Lower leg skin (tissue), 3 donors: ENCODE measurements around the gene LRFN5.

Source experiments
- POLR2A ChIP-seq, 2 donors: fragments of 450-650 bp; IDR thresholded peaks; one replicate each; pipeline ENCODE4 v1.6.1; 2016 to 2017; ENCODE audit warnings: antibody characterized with exemption in 2 of 2, mild to moderate bottlenecking in 1 of 2, moderate library complexity in 1 of 2
- TF ChIP-seq, protein P1 (sequence below), 3 donors: fragments of 450-650 bp; IDR thresholded peaks; one replicate each; pipeline ENCODE4 v1.5.1; 2016; ENCODE audit warnings: antibody characterized with exemption in 3 of 3, mild to moderate bottlenecking in 3 of 3, moderate library complexity in 2 of 3

DNA sequence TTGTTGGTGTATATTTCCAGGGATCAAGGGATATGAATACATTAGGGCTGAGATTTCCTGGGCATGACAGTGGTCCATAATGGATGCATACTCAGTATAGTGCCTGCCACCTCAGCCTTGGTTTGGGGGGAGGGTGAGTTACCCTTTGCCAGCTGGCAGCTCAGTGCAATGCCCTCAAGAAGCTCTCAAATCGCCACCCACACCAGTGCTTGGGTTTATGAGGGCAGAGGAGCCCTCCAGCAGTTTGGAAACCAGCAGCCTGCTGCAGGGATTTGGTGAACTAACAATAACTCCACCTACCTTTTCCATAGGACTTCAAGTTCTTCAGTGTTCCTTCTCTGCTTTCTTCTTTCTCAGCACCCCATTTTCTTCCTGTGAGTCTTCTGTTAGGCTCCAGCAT lies 218.9 kb downstream of the LRFN5 start:
- TF ChIP-seq, protein P1, sequence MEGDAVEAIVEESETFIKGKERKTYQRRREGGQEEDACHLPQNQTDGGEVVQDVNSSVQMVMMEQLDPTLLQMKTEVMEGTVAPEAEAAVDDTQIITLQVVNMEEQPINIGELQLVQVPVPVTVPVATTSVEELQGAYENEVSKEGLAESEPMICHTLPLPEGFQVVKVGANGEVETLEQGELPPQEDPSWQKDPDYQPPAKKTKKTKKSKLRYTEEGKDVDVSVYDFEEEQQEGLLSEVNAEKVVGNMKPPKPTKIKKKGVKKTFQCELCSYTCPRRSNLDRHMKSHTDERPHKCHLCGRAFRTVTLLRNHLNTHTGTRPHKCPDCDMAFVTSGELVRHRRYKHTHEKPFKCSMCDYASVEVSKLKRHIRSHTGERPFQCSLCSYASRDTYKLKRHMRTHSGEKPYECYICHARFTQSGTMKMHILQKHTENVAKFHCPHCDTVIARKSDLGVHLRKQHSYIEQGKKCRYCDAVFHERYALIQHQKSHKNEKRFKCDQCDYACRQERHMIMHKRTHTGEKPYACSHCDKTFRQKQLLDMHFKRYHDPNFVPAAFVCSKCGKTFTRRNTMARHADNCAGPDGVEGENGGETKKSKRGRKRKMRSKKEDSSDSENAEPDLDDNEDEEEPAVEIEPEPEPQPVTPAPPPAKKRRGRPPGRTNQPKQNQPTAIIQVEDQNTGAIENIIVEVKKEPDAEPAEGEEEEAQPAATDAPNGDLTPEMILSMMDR (IDR thresholded peaks at IDR 0.05): no peak
- no peak for TF ChIP-seq POLR2A (IDR thresholded peaks at IDR 0.05)
